ENCODE results near the gene GABPB1. TPM values are rescaled to one million over a fixed set of nuclear protein-coding genes. Genes with fewer than 3 reads are reported as not detected.

The GABPB1 gene
- total RNA-seq, 1 donor from 2014 or later: 10.9 TPM

DNA sequence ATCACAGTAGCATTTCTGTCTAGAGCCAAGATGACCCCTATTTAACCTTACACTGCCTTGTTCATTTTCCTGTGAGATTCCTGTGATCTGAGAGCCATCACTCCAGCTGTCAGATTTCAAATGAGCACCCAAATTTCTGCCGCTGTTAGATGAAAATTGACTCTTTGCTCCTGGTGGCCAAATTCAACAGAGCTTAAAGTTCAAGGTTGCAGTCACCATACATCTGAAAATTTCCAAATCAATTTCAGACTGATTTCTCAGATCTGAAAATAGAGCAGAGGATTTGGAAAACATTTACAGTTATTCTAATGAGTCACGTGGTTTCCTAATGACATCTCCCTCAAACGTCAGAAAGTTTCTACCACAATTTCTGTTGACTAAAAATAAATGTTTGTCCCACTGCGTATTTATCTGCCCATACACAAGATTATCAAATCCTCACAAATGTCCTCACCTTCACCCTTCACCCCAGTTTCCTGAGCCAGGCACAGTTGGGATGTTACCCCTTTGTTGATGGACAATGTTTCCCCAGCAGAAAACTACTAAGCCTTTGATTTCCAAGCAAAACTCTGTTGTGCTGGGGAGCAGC lies 105.9 kb downstream of the GABPB1 start:
- Histone ChIP-seq H3K9me3 (no peaks in the 10 kb centered on the region), H3K4me3 (no peak overlapping the region), H3K27me3 (no peaks in the 10 kb centered on the region), H3K36me3 (no peaks in the 10 kb centered on the region), H3K27ac (no peak overlapping the region), H3K4me1 (no peaks in the 10 kb centered on the region)
- intact Hi-C loops (cut with DNase I): no loop called here
- TF ChIP-seq, protein P1, sequence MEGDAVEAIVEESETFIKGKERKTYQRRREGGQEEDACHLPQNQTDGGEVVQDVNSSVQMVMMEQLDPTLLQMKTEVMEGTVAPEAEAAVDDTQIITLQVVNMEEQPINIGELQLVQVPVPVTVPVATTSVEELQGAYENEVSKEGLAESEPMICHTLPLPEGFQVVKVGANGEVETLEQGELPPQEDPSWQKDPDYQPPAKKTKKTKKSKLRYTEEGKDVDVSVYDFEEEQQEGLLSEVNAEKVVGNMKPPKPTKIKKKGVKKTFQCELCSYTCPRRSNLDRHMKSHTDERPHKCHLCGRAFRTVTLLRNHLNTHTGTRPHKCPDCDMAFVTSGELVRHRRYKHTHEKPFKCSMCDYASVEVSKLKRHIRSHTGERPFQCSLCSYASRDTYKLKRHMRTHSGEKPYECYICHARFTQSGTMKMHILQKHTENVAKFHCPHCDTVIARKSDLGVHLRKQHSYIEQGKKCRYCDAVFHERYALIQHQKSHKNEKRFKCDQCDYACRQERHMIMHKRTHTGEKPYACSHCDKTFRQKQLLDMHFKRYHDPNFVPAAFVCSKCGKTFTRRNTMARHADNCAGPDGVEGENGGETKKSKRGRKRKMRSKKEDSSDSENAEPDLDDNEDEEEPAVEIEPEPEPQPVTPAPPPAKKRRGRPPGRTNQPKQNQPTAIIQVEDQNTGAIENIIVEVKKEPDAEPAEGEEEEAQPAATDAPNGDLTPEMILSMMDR (IDR thresholded peaks at IDR 0.05): no peak
- no peak for DNase-seq (ENCODE audit: low spot score in 2 of 2)

DNA sequence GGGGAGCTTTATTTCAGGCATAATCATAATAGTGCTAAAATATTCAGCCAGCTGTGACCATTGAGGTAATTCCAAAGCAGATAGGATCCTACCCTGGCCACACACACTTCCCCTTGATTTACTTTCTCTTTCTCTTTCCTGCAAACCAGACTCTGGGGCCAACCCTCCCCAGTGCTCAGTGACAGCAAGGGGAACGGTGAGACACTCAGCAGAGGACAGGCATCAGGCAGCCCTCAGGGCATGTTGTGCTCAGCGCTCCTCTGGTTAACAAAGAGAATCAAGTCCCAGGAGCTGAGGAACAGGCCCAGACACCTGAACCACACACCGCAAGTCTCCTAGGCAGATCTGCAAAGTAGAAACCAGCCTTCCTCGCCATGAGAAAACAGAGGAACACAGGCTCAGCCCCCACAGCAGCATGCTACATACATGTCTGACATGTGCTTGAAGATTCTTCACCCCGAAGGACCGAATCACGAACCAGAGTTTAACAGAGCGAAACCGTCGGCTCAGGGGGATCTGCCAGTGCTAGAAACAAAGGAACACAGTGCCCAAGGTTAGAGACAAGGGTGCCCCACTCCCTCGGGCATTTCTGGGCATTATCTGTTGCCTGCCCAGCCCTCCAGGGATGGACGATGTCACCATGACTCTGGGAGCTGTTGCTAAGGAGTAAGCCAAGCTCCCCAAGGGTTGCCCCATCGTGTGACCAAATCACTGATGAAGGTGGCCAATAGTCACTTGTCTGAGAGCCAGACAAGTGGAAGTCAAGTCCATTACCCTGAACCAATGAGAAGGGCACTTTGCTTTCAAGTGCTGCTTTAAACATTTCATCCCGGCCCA lies 107.0 kb downstream of the GABPB1 start:
- Histone ChIP-seq H3K36me3 (no peaks in the 10 kb centered on the region), H3K27me3 (no peaks in the 10 kb centered on the region), H3K9me3 (no peaks in the 10 kb centered on the region), H3K4me3 (no peak overlapping the region), H3K27ac (no peak overlapping the region), H3K4me1 (no peaks in the 10 kb centered on the region)
- no peak for DNase-seq (ENCODE audit: low spot score in 2 of 2)
- TF ChIP-seq, protein P1 (IDR thresholded peaks at IDR 0.05): no peak
- intact Hi-C loops (cut with DNase I): no loop called here

DNA sequence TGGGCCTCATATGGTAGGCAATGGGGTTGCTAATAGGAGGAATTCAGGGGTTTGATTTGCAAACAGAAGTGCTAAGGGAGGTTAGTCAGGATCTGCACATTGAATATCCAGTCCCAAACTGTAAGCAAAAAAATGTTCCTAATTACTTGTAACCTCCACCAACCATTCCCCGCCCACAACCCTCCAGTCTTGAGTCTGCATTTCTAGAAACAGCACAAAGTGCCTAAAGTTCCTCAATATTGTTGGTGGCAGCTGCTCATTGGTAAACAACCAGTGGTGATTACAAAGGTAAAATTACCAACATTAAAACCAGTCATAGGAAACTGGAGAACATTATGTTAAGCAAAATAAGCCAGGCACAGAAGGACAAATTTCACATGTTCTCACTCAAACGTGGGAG lies 108.4 kb downstream of the GABPB1 start:
- no peak overlapping the region for H3K4me3 ChIP-seq
- H3K4me1 ChIP-seq: no peaks in the 10 kb centered on the region
- no peak for DNase-seq (ENCODE audit: low spot score in 2 of 2)
- no peak overlapping the region for H3K27ac ChIP-seq
- intact Hi-C loops (cut with DNase I): no loop called here
- H3K9me3 ChIP-seq: no peaks in the 10 kb centered on the region
- TF ChIP-seq, protein P1 (IDR thresholded peaks at IDR 0.05): no peak
- no peaks in the 10 kb centered on the region for H3K36me3 ChIP-seq
- no peaks in the 10 kb centered on the region for H3K27me3 ChIP-seq

DNA sequence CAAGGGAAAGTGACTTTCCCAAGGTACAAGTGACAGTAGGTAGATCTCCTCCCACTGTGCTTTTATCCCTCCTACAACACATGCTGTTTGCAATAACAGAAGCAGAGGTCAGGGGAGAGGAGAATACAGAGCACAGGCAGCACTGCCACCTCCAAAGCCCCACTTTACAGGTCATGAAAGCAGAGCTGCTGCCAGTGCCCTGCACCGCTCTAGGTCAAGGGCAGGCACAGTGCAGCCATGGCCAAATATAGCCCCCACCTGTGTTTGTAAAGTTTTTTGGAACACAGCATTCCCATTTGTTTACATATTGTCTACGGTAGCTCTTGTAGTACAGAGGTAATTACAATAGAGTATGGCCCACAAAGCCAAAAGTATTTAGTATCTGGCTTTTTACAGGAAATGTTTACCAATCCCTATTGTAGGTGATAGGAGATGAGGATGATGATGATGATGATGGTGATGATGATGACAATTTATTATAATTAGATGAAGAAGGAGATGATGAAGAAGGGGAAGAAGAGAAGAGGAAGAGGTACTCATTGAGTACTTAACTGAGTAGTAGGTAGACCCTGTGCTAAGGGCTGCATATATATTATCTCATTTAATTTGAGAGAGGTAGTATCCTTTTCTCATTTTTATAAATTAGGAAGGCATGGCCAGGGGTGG lies 109.9 kb downstream of the GABPB1 start:
- intact Hi-C loops (cut with DNase I): no loop called here
- Histone ChIP-seq H3K4me3 (no peak overlapping the region), H3K36me3 (no peaks in the 10 kb centered on the region), H3K4me1 (no peaks in the 10 kb centered on the region), H3K9me3 (no peaks in the 10 kb centered on the region), H3K27me3 (no peaks in the 10 kb centered on the region), H3K27ac (no peak overlapping the region)
- DNase-seq (ENCODE audit: low spot score in 2 of 2): no peak
- TF ChIP-seq, protein P1 (IDR thresholded peaks at IDR 0.05): no peak

DNA sequence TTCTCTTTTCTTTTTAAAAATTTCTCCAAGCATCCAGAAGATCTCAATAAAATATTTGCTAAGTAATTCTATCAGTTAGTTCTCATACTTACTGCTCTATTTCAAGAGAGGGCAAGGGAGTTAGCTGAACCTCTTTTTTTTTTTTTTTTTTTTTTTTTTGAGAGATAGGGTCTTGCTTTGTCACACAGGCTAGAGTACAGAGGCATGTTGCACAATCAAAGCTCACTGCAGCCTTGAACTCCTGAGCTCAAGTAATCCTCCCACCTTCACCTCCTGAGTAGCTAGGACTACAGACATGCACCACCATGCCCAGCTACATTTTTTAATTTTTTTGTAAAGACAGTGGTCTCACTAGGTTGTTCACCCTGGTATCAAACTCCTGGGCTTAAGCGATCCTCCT lies 110.8 kb downstream of the GABPB1 start:
- Histone ChIP-seq H3K27me3 (no peaks in the 10 kb centered on the region), H3K9me3 (no peaks in the 10 kb centered on the region), H3K27ac (no peak overlapping the region), H3K4me3 (no peak overlapping the region), H3K4me1 (no peaks in the 10 kb centered on the region), H3K36me3 (no peaks in the 10 kb centered on the region)
- TF ChIP-seq, protein P1 (IDR thresholded peaks at IDR 0.05): no peak
- no peak for DNase-seq (ENCODE audit: low spot score in 2 of 2)
- intact Hi-C loops (cut with DNase I): no loop called here

Data from ascending aorta (tissue), 2 donors.